Colon (tissue), 2 donors: Measurements from ENCODE around the gene LRRC7.
A peak's percentile ranks its signal among the peaks of the same experiment; 100 is the strongest.

Experiments used
- FAIRE-seq: peaks from 2 replicates; lab custom pipeline; 2012; peaks lifted over from hg19 to GRCh38; lab: Jason Lieb, UNC
- donor health status: control.
- donor health status: control.

Gene LRRC7

GRCh38 chr1:70093250-70093975 is 525.7 kb downstream of the LRRC7 start:
- FAIRE-seq, result no peak

- FAIRE-seq, result no peak
Observed at GRCh38 chr1:70101231-70101630, 533.5 kb downstream of the LRRC7 start.

DNA sequence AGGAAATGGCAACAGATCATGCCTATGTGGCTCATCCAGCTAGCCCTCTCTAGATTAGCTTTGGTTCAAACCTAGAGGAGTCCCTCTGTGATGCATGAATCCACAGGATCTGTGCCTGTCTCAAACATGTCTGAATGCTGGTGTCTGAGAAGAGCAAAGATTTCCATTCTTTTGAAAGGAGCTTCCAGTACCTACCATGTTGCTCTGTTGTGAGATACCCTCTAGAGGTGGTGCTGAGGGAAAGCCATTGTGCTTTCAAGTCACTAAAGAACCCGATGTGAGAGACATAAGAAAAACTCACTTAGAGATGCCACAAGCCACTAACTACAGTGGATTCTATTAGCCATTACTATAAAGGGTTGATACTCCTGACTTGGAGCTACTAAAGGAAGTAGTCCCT is 534.1 kb downstream of the LRRC7 start:
- FAIRE-seq, result no peak

- no peak for FAIRE-seq
Observed at GRCh38 chr1:70103770-70104169, 536.0 kb downstream of the LRRC7 start.

GRCh38 chr1:70109241-70109640 is 541.5 kb downstream of the LRRC7 start:
- no peak for FAIRE-seq

GRCh38 chr1:70112838-70113237 is 545.1 kb downstream of the LRRC7 start:
- no peak for FAIRE-seq

GRCh38 chr1:70115315-70115714 is 547.6 kb downstream of the LRRC7 start:
- FAIRE-seq, result no peak

DNA sequence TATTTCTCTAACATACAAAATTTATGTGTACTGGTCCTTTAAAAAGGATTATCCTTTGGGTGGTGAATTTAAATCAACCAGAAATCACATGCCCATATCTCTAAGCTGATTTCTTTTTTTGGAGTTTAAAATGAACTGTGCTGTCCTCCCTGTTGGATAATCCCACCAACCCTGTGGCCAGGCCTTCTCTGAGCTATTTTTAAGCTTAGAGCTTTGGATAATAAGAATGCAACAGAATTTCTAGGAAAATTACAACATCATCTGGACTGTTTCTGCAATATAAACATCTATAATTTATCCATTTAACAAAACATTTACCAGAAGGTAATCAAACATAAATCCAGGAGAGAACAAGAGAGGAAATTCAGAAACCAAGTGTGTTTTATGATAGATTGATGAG is 549.3 kb downstream of the LRRC7 start:
- no peak for FAIRE-seq

GRCh38 chr1:70134148-70134547 is 566.4 kb downstream of the LRRC7 start:
- no peak for FAIRE-seq

DNA sequence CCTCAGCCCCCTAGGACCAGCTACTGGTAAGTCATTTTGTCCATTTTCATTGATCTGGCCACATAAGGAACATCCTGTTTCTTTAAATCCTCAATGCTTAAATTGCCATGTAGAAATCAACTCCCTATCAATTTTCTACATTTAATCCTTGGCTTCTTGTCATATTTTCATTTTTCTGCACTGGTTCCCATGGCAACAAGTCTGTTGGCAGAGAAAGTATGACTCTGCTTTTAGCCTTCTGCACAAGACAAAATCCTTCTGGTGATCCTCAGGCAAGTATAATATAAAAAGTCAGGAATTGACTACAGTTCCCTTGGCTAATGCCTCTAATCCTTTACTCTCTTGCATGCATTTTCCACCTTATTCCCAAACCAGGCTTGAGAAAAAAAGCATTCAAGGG is 572.6 kb downstream of the LRRC7 start:
- FAIRE-seq, result no peak

DNA sequence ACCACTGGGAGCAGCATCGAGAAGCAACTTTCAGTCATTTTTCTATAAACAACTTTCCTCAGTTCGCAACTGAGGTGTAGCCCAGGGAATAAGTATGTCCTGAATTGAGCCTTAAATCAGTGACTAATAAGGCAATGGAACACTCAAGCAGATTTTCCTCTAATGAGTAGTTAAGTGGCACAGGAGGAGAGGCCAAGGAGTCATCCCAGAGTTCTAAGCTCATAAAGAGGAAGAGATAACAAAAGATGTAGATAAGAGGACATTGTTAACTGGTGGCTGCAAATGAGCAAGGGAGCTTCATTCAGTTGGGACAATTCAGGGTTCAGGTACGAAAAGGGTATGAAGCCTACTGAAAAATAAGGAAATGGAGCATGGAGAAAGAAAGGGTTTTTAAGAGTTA is 573.2 kb downstream of the LRRC7 start:
- FAIRE-seq, result no peak

GRCh38 chr1:70142075-70142474 is 574.4 kb downstream of the LRRC7 start:
- FAIRE-seq, result no peak

DNA sequence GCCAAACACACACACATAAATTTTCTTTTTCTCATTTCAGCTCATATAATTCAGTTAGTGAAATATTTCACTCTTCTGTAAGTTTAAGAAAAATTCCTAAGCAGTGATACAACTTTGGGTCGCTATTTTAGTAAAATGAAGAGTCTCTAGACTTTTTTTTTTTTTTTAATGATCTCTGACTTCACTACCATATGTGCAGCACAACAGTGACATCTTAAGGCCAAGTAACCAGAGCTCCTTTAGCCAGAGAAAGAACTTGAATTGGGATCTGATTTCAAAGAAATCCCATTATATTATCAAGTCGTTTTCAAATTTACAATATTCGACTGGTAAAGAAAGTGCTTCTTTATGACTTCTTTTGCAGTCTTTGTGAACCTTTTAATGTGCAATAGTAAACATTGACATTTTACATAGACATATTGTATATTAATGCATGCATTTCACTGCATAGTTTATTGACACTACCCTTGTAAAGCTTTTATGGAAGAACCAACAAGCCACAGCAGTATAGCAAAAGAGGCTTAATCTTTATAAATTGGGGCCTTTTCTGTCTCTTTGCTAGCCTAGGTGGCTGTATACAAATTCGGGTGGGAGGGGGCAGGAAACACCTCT is 575.4 kb downstream of the LRRC7 start:
- FAIRE-seq, result no peak

DNA sequence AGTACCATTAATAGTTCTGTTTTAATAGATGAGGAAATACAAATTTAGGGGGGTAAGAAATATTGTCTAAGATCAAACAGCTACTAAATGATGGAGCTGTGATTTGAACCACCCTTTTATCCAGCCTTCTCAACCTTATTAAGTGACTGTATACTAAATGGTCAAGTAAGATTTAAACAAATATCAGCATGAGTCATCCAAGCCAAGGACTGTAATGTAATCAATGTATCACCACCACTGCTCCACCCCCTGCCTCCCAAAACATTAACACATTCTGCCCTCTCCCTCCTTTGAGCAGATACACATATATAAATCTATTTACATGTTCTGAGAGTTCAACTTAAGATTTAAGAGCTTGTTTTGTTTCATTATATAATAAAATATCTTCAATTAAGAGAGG is 578.8 kb downstream of the LRRC7 start:
- no peak for FAIRE-seq

- FAIRE-seq, result no peak
Observed at GRCh38 chr1:70150444-70150843, 582.7 kb downstream of the LRRC7 start.

DNA sequence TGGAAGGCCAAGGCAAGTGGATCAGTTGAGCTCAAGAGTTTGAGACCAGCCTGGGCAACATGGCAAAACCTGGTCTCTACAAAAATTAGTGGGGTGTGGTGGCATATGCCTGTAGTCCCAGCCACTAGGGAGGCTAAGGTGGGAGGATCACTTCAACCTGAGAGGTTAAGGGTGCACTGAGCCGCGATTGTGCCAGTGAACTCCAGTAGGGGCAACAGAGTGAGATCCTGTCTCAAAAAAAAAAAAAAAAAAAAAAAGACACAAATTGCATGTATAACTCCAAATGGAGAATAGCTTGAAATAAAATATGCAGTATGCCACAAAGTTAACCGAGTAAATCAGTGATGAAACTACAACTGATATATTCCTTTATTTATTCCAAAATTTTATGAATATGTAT is 586.0 kb downstream of the LRRC7 start:
- FAIRE-seq, result no peak

GRCh38 chr1:70156529-70157120 is 588.9 kb downstream of the LRRC7 start:
- peak; percentile 10 for FAIRE-seq

DNA sequence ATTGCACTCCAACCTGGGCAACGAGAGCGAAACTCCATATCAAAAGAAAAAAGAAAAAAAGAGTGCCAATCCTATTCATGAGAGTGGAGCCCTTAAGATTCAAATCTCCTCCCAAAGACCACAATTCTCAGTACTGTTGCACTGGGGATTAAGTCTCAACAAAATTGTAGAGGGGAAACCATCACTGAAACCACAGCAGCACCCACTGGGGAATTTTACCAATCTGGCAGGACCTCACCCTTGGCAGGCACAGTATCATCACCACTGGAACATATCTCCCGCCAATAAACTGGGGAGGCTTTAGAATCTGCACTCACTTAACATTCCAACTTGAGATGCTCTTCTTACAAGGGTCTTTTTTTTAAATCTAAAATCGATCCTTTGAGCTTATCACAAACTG is 596.6 kb downstream of the LRRC7 start:
- no peak for FAIRE-seq

DNA sequence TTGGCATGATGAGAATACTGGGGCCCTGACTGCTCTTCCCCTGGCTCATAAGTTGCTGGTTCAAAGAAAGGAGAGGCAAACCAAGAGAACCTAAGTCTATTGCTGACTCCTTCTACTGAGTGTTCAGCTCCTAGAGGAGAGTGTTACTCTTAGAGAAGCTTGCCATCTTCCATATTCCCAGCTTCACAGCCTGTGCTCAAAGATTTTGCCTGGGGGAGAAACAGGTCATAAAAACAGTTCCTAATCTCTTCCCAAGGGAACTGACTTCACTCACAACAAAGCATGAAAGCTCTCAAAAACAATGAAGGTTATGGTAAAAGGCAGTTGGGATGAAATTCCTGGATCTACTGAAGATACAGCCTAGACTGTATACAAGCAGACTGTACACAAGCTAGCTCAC is 600.6 kb downstream of the LRRC7 start:
- no peak for FAIRE-seq

DNA sequence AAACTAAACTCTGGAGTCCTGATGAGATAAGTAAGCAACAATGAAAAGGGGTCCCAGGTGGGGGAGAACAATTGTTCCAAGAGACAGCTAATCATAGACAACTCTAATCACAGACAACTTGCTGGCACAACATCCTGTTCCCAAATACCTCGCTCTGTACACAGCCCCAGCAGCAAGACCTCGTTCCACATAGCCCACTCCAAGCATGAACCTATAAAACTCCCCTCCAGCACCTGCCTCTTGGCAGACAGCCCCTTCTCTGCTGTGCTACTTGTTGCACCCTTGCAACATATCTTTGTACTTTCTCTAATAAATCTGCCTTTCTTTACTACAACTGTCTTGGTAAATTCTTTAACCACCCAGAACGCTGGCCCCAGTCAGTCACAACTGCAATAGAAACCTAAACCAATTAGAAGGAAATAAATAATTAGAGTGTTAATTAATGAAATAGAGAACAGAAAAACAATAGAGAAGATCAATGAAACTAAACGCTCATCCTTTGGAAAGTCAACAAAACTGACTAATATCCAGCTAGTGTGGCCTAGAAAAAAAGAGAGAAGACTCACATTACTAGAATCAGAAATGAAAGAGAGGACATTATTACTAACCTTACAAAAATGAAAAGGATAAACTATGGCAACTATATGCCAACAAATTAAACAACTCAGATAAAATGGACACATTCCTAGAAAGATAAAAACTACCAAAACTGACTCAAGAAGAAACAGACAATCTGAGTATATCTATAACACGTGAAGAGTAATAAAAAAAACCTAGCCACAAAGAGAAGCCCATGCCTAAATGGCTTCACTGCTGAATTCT is 601.5 kb downstream of the LRRC7 start:
- FAIRE-seq, result no peak

- FAIRE-seq, result no peak
Observed at GRCh38 chr1:70171512-70171911, 603.8 kb downstream of the LRRC7 start.
